OCI-LY7 (cell line): ENCODE measurements around the gene ZNF335. TPM values are rescaled to one million over a fixed set of nuclear protein-coding genes. Genes with fewer than 3 reads are reported as not detected.
"Not testable (repeated sequence)": the region's sequence is repeated elsewhere in the genome, so short reads cannot be mapped to it uniquely, and the experiment has no call there.

ENCODE experiments used
- BruUV-seq: library from RNA; stranded (reverse); fragments of 400-500 nt; replicated peaks from 2 replicates; lab custom pipeline; 2021; lab: Mats Ljungman, UMichigan
- CTCF ChIA-PET: fragments of 300-600 bp; sonication (Branson Sonifier 250); formaldehyde crosslinking; loops from one replicate; lab custom pipeline; 2022; ENCODE audit warnings: antibody characterized with exemption; ENCODE audit not compliant: unreplicated experiment; lab: Charles Lee
- POLR2A ChIA-PET: fragments of 300-600 bp; sonication (Branson Sonifier 250); formaldehyde crosslinking; loops from one replicate; lab custom pipeline; 2022; ENCODE audit warnings: antibody characterized with exemption; lab: Charles Lee
- DNase-seq: peaks from one replicate; pipeline ENCODE4 v3.0.0-alpha.2; 2015; ENCODE audit warnings: low spot score
- H2AFZ ChIP-seq: fragments of 200-600 bp; sonication (generic), shearing (Covaris generic); 2 replicates; pipeline ENCODE4 v1.6.1; 2014; ENCODE audit warnings: mild to moderate bottlenecking, antibody characterized with exemption, low read length, moderate library complexity
- H3K27ac ChIP-seq: fragments of 200-600 bp; sonication (generic); 2 replicates; pipeline ENCODE4 v1.5.1; 2014; ENCODE audit warnings: mixed run types, low read depth, mild to moderate bottlenecking, moderate library complexity, low read length, inconsistent platforms; ENCODE audit not compliant: poor library complexity, severe bottlenecking
- H3K36me3 ChIP-seq: fragments of 200-600 bp; sonication (generic); 2 replicates; pipeline ENCODE4 v1.6.1; 2014; ENCODE audit warnings: mild to moderate bottlenecking, antibody characterized with exemption, low read length, moderate library complexity, mixed read lengths; ENCODE audit not compliant: insufficient read depth
- H3K4me1 ChIP-seq: fragments of 200-600 bp; sonication (generic); 2 replicates; pipeline ENCODE4 v1.5.1; 2014; ENCODE audit warnings: mild to moderate bottlenecking, low read length; ENCODE audit not compliant: insufficient read depth, poor library complexity, severe bottlenecking
- H3K4me2 ChIP-seq: fragments of 200-600 bp; sonication (generic); 2 replicates; pipeline ENCODE4 v1.6.1; 2014; ENCODE audit warnings: mild to moderate bottlenecking, low read length
- H3K4me3 ChIP-seq: fragments of 200-600 bp; sonication (generic); 2 replicates; pipeline ENCODE4 v1.5.1; 2014; ENCODE audit warnings: mild to moderate bottlenecking, low read depth, low read length; ENCODE audit not compliant: poor library complexity, severe bottlenecking
- H3K79me2 ChIP-seq: fragments of 200-600 bp; sonication (generic); 2 replicates; pipeline ENCODE4 v1.6.1; 2016; ENCODE audit warnings: low read depth, mild to moderate bottlenecking, low read length, moderate library complexity, mixed read lengths; ENCODE audit not compliant: insufficient read depth
- H3K9me2 ChIP-seq: fragments of 200-600 bp; sonication (generic); 2 replicates; pipeline ENCODE4 v1.6.1; 2016; ENCODE audit warnings: mild to moderate bottlenecking, low read length, mixed read lengths; ENCODE audit not compliant: insufficient read depth
- H3K9me3 ChIP-seq: fragments of 200-600 bp; sonication (generic); 2 replicates; pipeline ENCODE4 v1.6.1; 2014; ENCODE audit warnings: mild to moderate bottlenecking, mixed run types, low read length, mixed read lengths
- H4K20me1 ChIP-seq: fragments of 200-600 bp; sonication (generic); 2 replicates; pipeline ENCODE4 v1.6.1; 2014; ENCODE audit warnings: mild to moderate bottlenecking, antibody characterized with exemption, low read length, moderate library complexity, mixed read lengths; ENCODE audit not compliant: insufficient read depth
- EZH2phosphoT487 ChIP-seq: fragments of 200-600 bp; sonication (generic); IDR thresholded peaks from 2 replicates; pipeline ENCODE4 v1.6.1; 2018; ENCODE audit warnings: low read depth, borderline replicate concordance, mild to moderate bottlenecking, mixed run types, antibody characterized with exemption, low read length, moderate library complexity, mixed read lengths
- intact Hi-C: fragments of 100-400 bp; cut with micrococcal nuclease; formaldehyde crosslinking; loops from one replicate; pipeline ENCODE4 v1.10.0; 2022; ENCODE audit not compliant: unreplicated experiment
- total RNA-seq, 2 experiments: library from RNA; depleted of rRNA in 1 of 2; stranded (reverse); fragments of >200 nt in 1 of 2; shearing (Covaris generic) in 1 of 2; gene quantifications; 2 replicates each; pipeline ENCODE4 v1.2.3, GENCODE V29; 2014 to 2022
- TF ChIP-seq, protein P1 (sequence below): fragments of 200-600 bp; sonication (generic); conservative IDR thresholded peaks from 2 replicates; pipeline ENCODE4 v1.5.1; 2014; ENCODE audit warnings: mild to moderate bottlenecking, antibody characterized with exemption, low read length, moderate library complexity, mixed read lengths

Gene ZNF335
- total RNA-seq, 2 experiments from 2014 or later, result 21.0 to 28.4 TPM

DNA sequence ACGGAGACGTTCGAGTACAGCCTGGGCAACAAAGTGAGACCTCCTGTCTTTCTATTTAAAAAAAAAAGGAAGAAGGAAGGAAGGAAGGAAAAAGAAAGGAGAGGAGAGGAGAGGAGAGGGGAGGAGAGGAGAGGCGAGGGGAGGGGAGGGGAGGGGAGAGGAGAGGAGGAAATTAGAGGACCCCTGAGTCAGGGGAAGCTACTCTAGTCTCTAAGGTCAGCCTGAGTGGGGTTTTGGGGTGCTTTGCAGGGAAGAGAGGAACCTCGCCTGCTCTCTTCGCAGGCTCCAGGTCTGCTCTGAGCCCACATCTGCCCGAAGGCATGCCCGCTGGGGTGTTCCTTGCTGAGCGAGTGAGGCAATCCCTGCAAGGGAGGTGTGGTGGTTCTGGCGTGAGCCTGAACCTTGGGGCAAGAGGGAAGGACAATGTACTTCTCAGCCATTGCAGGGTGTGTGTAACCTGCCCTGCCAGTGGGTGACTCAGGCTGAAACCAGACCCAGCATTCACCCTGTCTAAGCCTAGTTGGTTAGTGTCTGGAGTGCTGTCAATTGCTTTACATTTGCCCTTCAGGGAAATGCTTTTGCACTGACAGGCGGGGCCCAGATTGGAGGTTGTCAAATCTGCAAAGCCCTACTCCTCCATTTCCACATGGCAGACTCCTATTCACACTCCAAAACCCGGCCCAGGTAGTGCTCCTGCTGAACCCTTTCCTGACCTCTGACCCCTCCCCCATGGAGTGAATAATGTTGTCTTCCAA lies 21.4 kb upstream of the ZNF335 start:
- TF ChIP-seq, protein P1, sequence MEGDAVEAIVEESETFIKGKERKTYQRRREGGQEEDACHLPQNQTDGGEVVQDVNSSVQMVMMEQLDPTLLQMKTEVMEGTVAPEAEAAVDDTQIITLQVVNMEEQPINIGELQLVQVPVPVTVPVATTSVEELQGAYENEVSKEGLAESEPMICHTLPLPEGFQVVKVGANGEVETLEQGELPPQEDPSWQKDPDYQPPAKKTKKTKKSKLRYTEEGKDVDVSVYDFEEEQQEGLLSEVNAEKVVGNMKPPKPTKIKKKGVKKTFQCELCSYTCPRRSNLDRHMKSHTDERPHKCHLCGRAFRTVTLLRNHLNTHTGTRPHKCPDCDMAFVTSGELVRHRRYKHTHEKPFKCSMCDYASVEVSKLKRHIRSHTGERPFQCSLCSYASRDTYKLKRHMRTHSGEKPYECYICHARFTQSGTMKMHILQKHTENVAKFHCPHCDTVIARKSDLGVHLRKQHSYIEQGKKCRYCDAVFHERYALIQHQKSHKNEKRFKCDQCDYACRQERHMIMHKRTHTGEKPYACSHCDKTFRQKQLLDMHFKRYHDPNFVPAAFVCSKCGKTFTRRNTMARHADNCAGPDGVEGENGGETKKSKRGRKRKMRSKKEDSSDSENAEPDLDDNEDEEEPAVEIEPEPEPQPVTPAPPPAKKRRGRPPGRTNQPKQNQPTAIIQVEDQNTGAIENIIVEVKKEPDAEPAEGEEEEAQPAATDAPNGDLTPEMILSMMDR, result no peak
- TF ChIP-seq EZH2phosphoT487, result no peak
- no TSS peak for BruUV-seq
- H3K79me2 ChIP-seq, result no peaks in the 10 kb centered on the region
- intact Hi-C loops, result no loop called here
- DNase-seq, result no peak
- peaks cover 3% of the 10 kb centered on the region for H3K4me1 ChIP-seq
- H3K9me3 ChIP-seq, result no peaks in the 10 kb centered on the region
- no peaks in the 10 kb centered on the region for H3K9me2 ChIP-seq
- H3K4me2 ChIP-seq, result no peak overlapping the region
- no peak overlapping the region for H2AFZ ChIP-seq
- no peak overlapping the region for H3K27ac ChIP-seq
- CTCF ChIA-PET, result no interaction called here
- POLR2A ChIA-PET, result no interaction called here
- no peaks in the 10 kb centered on the region for H3K36me3 ChIP-seq
- no peaks in the 10 kb centered on the region for H4K20me1 ChIP-seq
- no peak overlapping the region for H3K4me3 ChIP-seq

DNA sequence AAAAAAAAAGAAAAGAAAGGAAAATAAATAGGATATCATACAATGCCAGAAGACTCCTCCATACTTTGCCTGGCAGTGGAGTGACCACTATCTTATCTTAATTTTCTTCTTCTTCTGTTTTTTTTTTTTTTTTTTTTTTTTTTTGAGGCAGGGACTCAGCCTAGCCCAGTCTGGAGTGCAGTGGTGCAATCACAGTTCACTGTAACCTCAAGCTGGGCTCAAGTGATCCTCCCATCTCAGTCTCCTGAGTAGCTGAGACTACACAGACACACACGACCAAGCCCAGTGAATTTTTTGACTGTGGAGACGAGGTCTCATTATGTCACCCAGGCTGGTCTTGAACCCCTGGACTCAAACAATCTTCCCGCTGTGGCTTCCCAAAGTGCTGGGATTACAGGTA lies 19.6 kb upstream of the ZNF335 start:
- H4K20me1 ChIP-seq, result no peaks in the 10 kb centered on the region
- no peak for TF ChIP-seq EZH2phosphoT487
- TF ChIP-seq, protein P1, result no peak
- peaks cover 3% of the 10 kb centered on the region for H3K4me1 ChIP-seq
- no peak for DNase-seq
- no peaks in the 10 kb centered on the region for H3K79me2 ChIP-seq
- ChIA-PET CTCF (no interaction called here), POLR2A (interaction anchor here (0.7 to 1.1 kb wide), 2 partner anchors 10 to 106 kb away, joined by 3 to 5 read pairs; no protein-coding TSS in a partner anchor)
- no peaks in the 10 kb centered on the region for H3K36me3 ChIP-seq
- intact Hi-C loops, result no loop called here
- H2AFZ ChIP-seq, result no peak overlapping the region
- no TSS peak for BruUV-seq
- H3K27ac ChIP-seq, result no peak overlapping the region
- no peaks in the 10 kb centered on the region for H3K9me3 ChIP-seq
- H3K9me2 ChIP-seq, result no peaks in the 10 kb centered on the region
- no peak overlapping the region for H3K4me3 ChIP-seq
- no peak overlapping the region for H3K4me2 ChIP-seq

DNA sequence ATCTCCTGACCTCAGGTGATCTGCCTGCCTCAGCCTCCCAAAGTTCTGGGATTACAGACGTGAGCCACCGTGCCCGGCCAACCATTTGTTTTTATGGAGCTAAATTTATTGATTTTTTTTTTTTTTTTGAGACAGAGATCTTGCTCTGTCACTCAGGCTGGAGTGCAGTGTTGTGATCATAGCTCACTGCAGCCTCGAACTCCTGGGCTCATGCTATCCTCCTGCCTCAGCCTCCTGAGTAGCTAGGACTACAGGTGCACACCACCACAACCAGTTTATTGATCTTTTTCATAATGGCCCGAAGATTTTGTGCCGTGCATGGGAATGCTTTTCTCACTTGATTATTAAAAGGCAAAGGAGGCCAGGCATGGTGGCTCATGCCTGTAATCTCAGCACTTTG lies 16.8 kb upstream of the ZNF335 start:
- POLR2A ChIA-PET, result not testable (repeated sequence)

More for the DNA sequence above, 16.8 kb upstream of the ZNF335 start:
- H3K4me1 ChIP-seq, H3K9me3 ChIP-seq, DNase-seq, H2AFZ ChIP-seq, intact Hi-C loops, H4K20me1 ChIP-seq, H3K4me3 ChIP-seq, BruUV-seq, H3K27ac ChIP-seq, H3K79me2 ChIP-seq, CTCF ChIA-PET, H3K9me2 ChIP-seq, H3K4me2 ChIP-seq, H3K36me3 ChIP-seq: not testable (repeated sequence)
